Forelimb muscle (tissue), 1 donor: ENCODE data around the gene INKA1. TPM values are rescaled to one million over a fixed set of nuclear protein-coding genes. Genes with fewer than 3 reads are reported as not detected.
"Not testable (repeated sequence)": the region's sequence is repeated elsewhere in the genome, so short reads cannot be mapped to it uniquely, and the experiment has no call there.

Source experiments
- DNase-seq: peaks from one replicate; pipeline ENCODE4 v3.0.0-alpha.2; 2013; ENCODE audit warnings: low read depth
- polyA plus RNA-seq: library from polyadenylated mRNA; unstranded; fragments of 120-200 nt; gene quantifications from one replicate; pipeline ENCODE4 v1.2.1, GENCODE V29; 2013; ENCODE audit not compliant: insufficient read length

The INKA1 gene
- 6.8 TPM for polyA plus RNA-seq

GRCh38 chr3:49802719-49803464 is at the start of gene INKA1:
Gene INKA1 (plus strand): TSS chr3:49803261. CDS start chr3:49803393, 132 bp downstream.
- DNase-seq, result peak; percentile 62

GRCh38 chr3:49754536-49754935 is 48.5 kb upstream of the INKA1 start:
- no peak for DNase-seq

GRCh38 chr3:49756036-49756435 is 47.0 kb upstream of the INKA1 start:
- DNase-seq, result no peak

GRCh38 chr3:49757197-49757596 is 45.9 kb upstream of the INKA1 start:
- no peak for DNase-seq

- no peak for DNase-seq
These were observed 43.8 kb upstream of the INKA1 start for GRCh38 chr3:49759226-49759625.

GRCh38 chr3:49761661-49762060 is 41.4 kb upstream of the INKA1 start:
- DNase-seq, result no peak

GRCh38 chr3:49763981-49764380 is 39.1 kb upstream of the INKA1 start:
- no peak for DNase-seq

GRCh38 chr3:49769286-49769915 is 33.7 kb upstream of the INKA1 start:
- DNase-seq, result no peak

- DNase-seq, result no peak
These were observed 33.1 kb upstream of the INKA1 start for GRCh38 chr3:49769926-49770325.

GRCh38 chr3:49771340-49771938 is 31.6 kb upstream of the INKA1 start:
- no peak for DNase-seq

- no peak for DNase-seq
These were observed 30.4 kb upstream of the INKA1 start for GRCh38 chr3:49772703-49773102.

GRCh38 chr3:49775538-49775937 is 27.5 kb upstream of the INKA1 start:
- DNase-seq, result no peak

GRCh38 chr3:49776101-49776500 is 27.0 kb upstream of the INKA1 start:
- not testable (repeated sequence) for DNase-seq

- no peak for DNase-seq
These were observed 23.5 kb upstream of the INKA1 start for GRCh38 chr3:49779358-49780079.

GRCh38 chr3:49780080-49780974 is 22.7 kb upstream of the INKA1 start:
- DNase-seq, result no peak

GRCh38 chr3:49780975-49781365 is 22.1 kb upstream of the INKA1 start:
- DNase-seq, result not testable (repeated sequence)

- no peak for DNase-seq
These were observed 21.5 kb upstream of the INKA1 start for GRCh38 chr3:49781415-49782199.

- DNase-seq, result not testable (repeated sequence)
These were observed 20.8 kb upstream of the INKA1 start for GRCh38 chr3:49782277-49782676.

- no peak for DNase-seq
These were observed 17.3 kb upstream of the INKA1 start for GRCh38 chr3:49785565-49786356.
